CD4-positive, alpha-beta T cell (primary cell): Measurements from ENCODE around the gene DBN1. TPM values are rescaled to one million over a fixed set of nuclear protein-coding genes. Genes with fewer than 3 reads are reported as not detected.

Experiments used
- ATAC-seq: fragments of 200-7000 bp; cut with Tn5 transposase; one replicate; pipeline ENCODE4 v1.10.0; 2022; ENCODE audit warnings: mild to moderate bottlenecking; ENCODE audit not compliant: poor library complexity
- CTCF ChIA-PET: fragments of 350-600 bp; sonication (Branson Sonifier 250); formaldehyde crosslinking; loops from one replicate; lab custom pipeline; 2021; ENCODE audit warnings: antibody characterized with exemption, inconsistent platforms; lab: Charles Lee
- POLR2A ChIA-PET: fragments of 350-600 bp; sonication (Branson Sonifier 250); formaldehyde crosslinking; loops from one replicate; lab custom pipeline; 2021; ENCODE audit warnings: antibody characterized with exemption, inconsistent platforms; lab: Charles Lee
- DNase-seq, 14 experiments: peaks; one replicate each; pipeline ENCODE4 v3.0.0-alpha.2; 2013 to 2020; ENCODE audit warnings: mixed read lengths in 2 of 14
- H3K27ac ChIP-seq, 2 donors: one replicate each; pipeline versions ENCODE4 v1.5.1 to v1.7.0; 2013; ENCODE audit warnings: low read length in 2 of 2, low read depth in 1 of 2, mild to moderate bottlenecking in 1 of 2
- H3K27me3 ChIP-seq, 2 experiments: 1 replicate in 1 of 2; 2 replicates in 1 of 2; pipeline versions ENCODE4 v1.6.1 to v1.7.0; 2013; ENCODE audit warnings: low read length in 2 of 2, control low read depth in 1 of 2, mild to moderate bottlenecking in 1 of 2, moderate library complexity in 1 of 2; ENCODE audit not compliant: insufficient read depth in 2 of 2, control insufficient read depth in 1 of 2
- H3K36me3 ChIP-seq: one replicate; pipeline ENCODE4 v1.6.1; 2013; ENCODE audit warnings: low read length, control low read depth; ENCODE audit not compliant: insufficient read depth
- H3K4me1 ChIP-seq: one replicate; pipeline ENCODE4 v1.6.1; 2013; ENCODE audit warnings: low read length, control low read depth; ENCODE audit not compliant: insufficient read depth
- H3K4me3 ChIP-seq: one replicate; pipeline ENCODE4 v1.5.1; 2013; ENCODE audit warnings: mild to moderate bottlenecking, low read length, moderate library complexity
- H3K9me3 ChIP-seq, 2 experiments: 1 replicate in 1 of 2; 2 replicates in 1 of 2; pipeline versions ENCODE4 v1.6.1 to v1.7.0; 2013; ENCODE audit warnings: low read length in 2 of 2, mild to moderate bottlenecking in 2 of 2, control low read depth in 1 of 2, moderate library complexity in 1 of 2; ENCODE audit not compliant: control insufficient read depth in 1 of 2, insufficient read depth in 1 of 2
- H3K27ac Mint-ChIP-seq: one replicate; pipeline ENCODE4 v1.8.0; 2020; ENCODE audit warnings: mixed read lengths
- H3K27me3 Mint-ChIP-seq: one replicate; pipeline ENCODE4 v1.8.0; 2021; ENCODE audit warnings: mixed read lengths
- H3K36me3 Mint-ChIP-seq: one replicate; pipeline ENCODE4 v1.8.0; 2021; ENCODE audit warnings: low read depth, mixed read lengths
- H3K4me1 Mint-ChIP-seq: one replicate; pipeline ENCODE4 v1.8.0; 2021; ENCODE audit warnings: low read depth, mixed read lengths
- H3K4me3 Mint-ChIP-seq: one replicate; pipeline ENCODE4 v1.8.0; 2020; ENCODE audit warnings: mild to moderate bottlenecking, mixed read lengths
- H3K9me3 Mint-ChIP-seq: one replicate; pipeline ENCODE4 v1.8.0; 2020; ENCODE audit warnings: mixed read lengths
- intact Hi-C, 2 experiments: fragments of 100-400 bp; cut with DNase I in 1 of 2; cut with micrococcal nuclease in 1 of 2; formaldehyde crosslinking; loops; one replicate each; pipeline versions ENCODE4 v1.15.1 to v1.9.0; 2023 to 2025; cut with DNase I, micrococcal nuclease
- total RNA-seq, 174 experiments: library from RNA in 2 of 174; stranded (reverse) in 2 of 174; gene quantifications; one replicate each; pipeline ENCODE4 v1.2.3 and lab custom pipeline; 2021 to 2026
- TF ChIP-seq, protein P1 (sequence below): fragments of 200-600 bp; IDR thresholded peaks from one replicate; pipeline ENCODE4 v1.8.0; 2022; ENCODE audit warnings: antibody characterized with exemption, mild to moderate bottlenecking

DBN1 gene
- total RNA-seq, 2 experiments from 2014 or later: 1.8 to 2.5 TPM

DNA sequence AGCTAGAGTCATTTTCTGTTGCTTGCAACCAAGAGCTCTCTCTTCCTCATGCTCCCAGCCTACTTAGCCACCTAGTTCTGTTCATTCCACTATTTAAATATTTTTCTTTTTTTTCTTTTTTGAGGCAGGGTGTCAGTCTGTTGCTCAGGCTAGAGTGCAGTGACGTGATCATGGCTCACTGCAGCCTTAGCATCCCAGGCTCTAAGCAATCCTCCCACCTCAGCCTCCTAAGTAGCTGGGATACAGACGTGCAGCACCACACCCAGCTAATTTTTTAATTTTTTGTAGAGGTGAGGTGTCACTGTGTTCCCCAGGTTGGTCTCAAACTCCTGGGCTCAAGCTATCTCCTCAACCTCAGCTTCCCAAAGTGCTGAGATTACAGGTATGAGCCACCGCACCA is 59.0 kb downstream of the DBN1 start:
- Mint-ChIP-seq H3K36me3 (no peaks in the 10 kb centered on the region), H3K27ac (no peak overlapping the region), H3K27me3 (no peaks in the 10 kb centered on the region), H3K4me1 (peaks cover 40% of the 10 kb centered on the region), H3K4me3 (no peak overlapping the region), H3K9me3 (no peaks in the 10 kb centered on the region)
- TF ChIP-seq, protein P1, sequence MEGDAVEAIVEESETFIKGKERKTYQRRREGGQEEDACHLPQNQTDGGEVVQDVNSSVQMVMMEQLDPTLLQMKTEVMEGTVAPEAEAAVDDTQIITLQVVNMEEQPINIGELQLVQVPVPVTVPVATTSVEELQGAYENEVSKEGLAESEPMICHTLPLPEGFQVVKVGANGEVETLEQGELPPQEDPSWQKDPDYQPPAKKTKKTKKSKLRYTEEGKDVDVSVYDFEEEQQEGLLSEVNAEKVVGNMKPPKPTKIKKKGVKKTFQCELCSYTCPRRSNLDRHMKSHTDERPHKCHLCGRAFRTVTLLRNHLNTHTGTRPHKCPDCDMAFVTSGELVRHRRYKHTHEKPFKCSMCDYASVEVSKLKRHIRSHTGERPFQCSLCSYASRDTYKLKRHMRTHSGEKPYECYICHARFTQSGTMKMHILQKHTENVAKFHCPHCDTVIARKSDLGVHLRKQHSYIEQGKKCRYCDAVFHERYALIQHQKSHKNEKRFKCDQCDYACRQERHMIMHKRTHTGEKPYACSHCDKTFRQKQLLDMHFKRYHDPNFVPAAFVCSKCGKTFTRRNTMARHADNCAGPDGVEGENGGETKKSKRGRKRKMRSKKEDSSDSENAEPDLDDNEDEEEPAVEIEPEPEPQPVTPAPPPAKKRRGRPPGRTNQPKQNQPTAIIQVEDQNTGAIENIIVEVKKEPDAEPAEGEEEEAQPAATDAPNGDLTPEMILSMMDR: no peak
- Histone ChIP-seq H3K9me3 (no peaks in the 10 kb centered on the region), H3K36me3 (no peaks in the 10 kb centered on the region), H3K27me3 (no peaks in the 10 kb centered on the region), H3K4me3 (no peak overlapping the region), H3K27ac (no peak overlapping the region), H3K4me1 (peaks cover 51% of the 10 kb centered on the region)
- ATAC-seq (no peak), DNase-seq (no peak)
- intact Hi-C loops: no loop called here
- ChIA-PET CTCF (interaction anchor here (0.6 to 4.8 kb wide), 3 partner anchors 10 to 164 kb away, joined by 3 to 27 read pairs (median 11); no protein-coding TSS in a partner anchor), POLR2A (interaction anchor here (1.0 to 2.4 kb wide), 7 partner anchors 10 to 31 kb away, joined by 3 to 17 read pairs (median 9); partner anchors contain the start of gene GRK6)

DNA sequence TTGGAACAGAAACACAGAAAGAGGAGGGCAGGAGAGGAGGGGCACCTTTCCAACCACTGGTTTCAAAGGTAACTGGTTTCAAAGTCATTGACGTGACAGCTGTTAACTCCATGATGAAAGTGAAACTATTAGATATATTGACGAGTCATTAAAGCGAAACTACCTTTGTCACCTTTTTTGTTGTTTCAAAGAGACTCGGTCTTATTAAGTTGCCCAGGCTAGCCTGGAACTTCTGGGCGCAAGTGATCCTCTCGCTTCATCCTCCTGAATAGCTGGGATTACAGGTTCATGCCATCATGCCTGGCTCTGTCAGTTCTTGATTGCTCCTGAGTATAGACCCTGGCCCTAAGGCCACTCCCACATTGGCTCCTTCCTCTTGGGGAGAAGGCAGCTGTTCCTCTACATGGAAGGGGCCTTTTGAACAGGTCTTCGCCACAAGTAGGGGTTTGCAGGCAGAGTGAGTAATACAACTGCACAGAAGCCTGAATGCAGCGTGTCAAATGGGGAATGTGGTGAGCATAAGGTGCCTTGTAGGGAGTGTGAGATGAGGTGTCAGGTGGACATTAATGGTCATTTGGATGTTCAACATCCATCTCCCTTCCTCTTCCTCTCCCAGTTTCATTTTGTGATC is 60.7 kb downstream of the DBN1 start:
- ChIA-PET POLR2A (interaction anchor here (0.7 to 1.5 kb wide), 2 partner anchors 13 to 43 kb away, joined by 3 to 10 read pairs; partner anchors contain the start of gene GRK6), CTCF (interaction anchor here (1.6 to 4.8 kb wide), 3 partner anchors 9 to 44 kb away, joined by 3 to 27 read pairs (median 11); no protein-coding TSS in a partner anchor)
- ATAC-seq (peak; percentile 61), DNase-seq (peak in 3 of 14 experiments; percentile 73 to 85 (median 74))
- Mint-ChIP-seq H3K27me3 (no peaks in the 10 kb centered on the region), H3K36me3 (no peaks in the 10 kb centered on the region), H3K4me1 (peaks cover 45% of the 10 kb centered on the region), H3K27ac (peak overlapping the region; percentile 64), H3K9me3 (no peaks in the 10 kb centered on the region), H3K4me3 (peak overlapping the region; percentile 48)
- intact Hi-C loops: no loop called here
- no peaks in the 10 kb centered on the region for H3K9me3 ChIP-seq
- no peaks in the 10 kb centered on the region for H3K27me3 ChIP-seq
- H3K36me3 ChIP-seq: no peaks in the 10 kb centered on the region
- H3K4me3 ChIP-seq: peak overlapping the region; percentile 28
- H3K27ac ChIP-seq: no peak overlapping the region
- TF ChIP-seq, protein P1: no peak
- H3K4me1 ChIP-seq: peaks cover 51% of the 10 kb centered on the region

DNA sequence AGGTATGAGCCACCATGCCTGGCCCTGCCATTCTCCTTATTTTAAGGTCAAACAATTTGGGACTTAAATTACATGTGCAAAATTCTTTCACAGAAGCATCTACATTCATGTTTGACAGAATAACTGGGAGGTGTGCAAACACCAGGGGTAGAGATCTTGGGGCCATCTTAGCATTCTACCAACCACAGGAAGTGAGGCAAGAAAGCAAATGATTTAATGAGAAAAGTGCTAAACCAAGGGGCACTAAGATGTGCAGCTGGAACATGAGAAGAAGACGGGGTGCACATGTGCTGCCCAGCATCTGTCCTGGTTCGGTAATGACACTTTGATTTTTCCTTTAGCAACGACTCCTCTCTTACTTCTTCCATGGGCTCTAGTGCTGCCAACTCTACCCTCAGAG is 62.9 kb downstream of the DBN1 start:
- ChIA-PET POLR2A (interaction anchor here (0.7 to 11.0 kb wide), 2 partner anchors 27 to 39 kb away, joined by 3 to 435 read pairs; partner anchors contain the start of gene PRR7), CTCF (no interaction called here)
- H3K36me3 Mint-ChIP-seq: no peaks in the 10 kb centered on the region
- Histone ChIP-seq H3K27ac (no peak overlapping the region), H3K27me3 (no peaks in the 10 kb centered on the region), H3K4me3 (no peak overlapping the region), H3K9me3 (no peaks in the 10 kb centered on the region), H3K4me1 (peaks cover 47% of the 10 kb centered on the region), H3K36me3 (no peaks in the 10 kb centered on the region)
- no peak overlapping the region for H3K27ac Mint-ChIP-seq
- intact Hi-C loops: loop anchor here in 1 of 2 experiments (1.0 kb wide), 1 partner anchor 11 kb away; no protein-coding TSS in a partner anchor
- H3K27me3 Mint-ChIP-seq: no peaks in the 10 kb centered on the region
- peaks cover 38% of the 10 kb centered on the region for H3K4me1 Mint-ChIP-seq
- ATAC-seq: no peak
- TF ChIP-seq, protein P1: no peak
- DNase-seq: peak in 1 of 14 experiments; percentile 45
- H3K4me3 Mint-ChIP-seq: no peak overlapping the region
- H3K9me3 Mint-ChIP-seq: no peaks in the 10 kb centered on the region
